ENCODE measurements around the gene GOLGB1.

DNA sequence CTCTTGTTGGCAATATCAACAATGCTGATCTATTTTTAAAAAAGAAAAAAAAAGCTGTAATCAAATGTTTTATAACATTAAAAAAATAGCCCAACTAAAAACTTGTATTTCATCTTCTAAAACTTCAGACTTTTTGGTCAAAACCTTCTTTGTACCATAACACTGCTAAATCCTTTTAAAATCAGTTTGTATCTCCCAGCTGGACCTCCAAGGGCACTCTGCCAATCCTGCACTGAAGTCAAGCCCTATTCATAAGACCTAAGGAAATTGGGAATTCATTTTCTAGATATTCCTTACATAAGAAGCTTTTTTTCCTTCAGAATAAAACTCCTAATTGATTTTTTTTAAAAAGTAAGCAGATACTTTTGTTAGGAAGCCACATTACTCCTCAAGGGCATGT is 50.6 kb downstream of the GOLGB1 start:
- TF ChIP-seq CTCF (IDR thresholded peaks at IDR 0.05) (no peak), POLR2A (IDR thresholded peaks at IDR 0.05) (no peak), POLR2AphosphoS5 (IDR thresholded peaks at IDR 0.05) (no peak), EP300 (IDR thresholded peaks at IDR 0.05) (no peak)
